IMR-90 (cell line): ENCODE data around the gene CTSC. TPM values are rescaled to one million over a fixed set of nuclear protein-coding genes. Genes with fewer than 3 reads are reported as not detected.

Source experiments
- ATAC-seq: fragments of 200-7000 bp; cut with Tn5 transposase; 2 replicates; pipeline ENCODE4 v1.9.1; 2020; ENCODE audit warnings: low read depth, mild to moderate bottlenecking, moderate library complexity
- BruUV-seq: library from RNA; stranded (reverse); fragments of 400-500 nt; replicated peaks from 2 replicates; lab custom pipeline; 2021; lab: Mats Ljungman, UMichigan
- CTCF ChIA-PET: fragments of 300-600 bp; formaldehyde crosslinking; extraction: SDS; loops from one replicate; lab custom pipeline; 2021; ENCODE audit warnings: antibody characterized with exemption; lab: Yijun Ruan, JAX
- POLR2A ChIA-PET: fragments of 300-600 bp; sonication (Branson Sonifier 250); formaldehyde crosslinking; loops from one replicate; lab custom pipeline; 2022; ENCODE audit warnings: antibody characterized with exemption; ENCODE audit not compliant: unreplicated experiment; lab: Charles Lee
- DNase-seq: peaks from one replicate; pipeline ENCODE4 v3.0.0; 2013
- H2AFZ ChIP-seq: replicated peaks from 2 replicates; pipeline ENCODE3; 2013; ENCODE audit warnings: low read length, mild to moderate bottlenecking; ENCODE audit not compliant: poor library complexity
- H2AK5ac ChIP-seq: 2 replicates; pipeline ENCODE4 v1.6.1; 2013; ENCODE audit warnings: low read depth, low read length, inconsistent platforms
- H2AK9ac ChIP-seq: replicated peaks from 2 replicates; pipeline ENCODE3; 2013; ENCODE audit warnings: mild to moderate bottlenecking, low read depth, low read length, moderate library complexity; ENCODE audit not compliant: poor library complexity
- H2BK120ac ChIP-seq: 2 replicates; pipeline ENCODE4 v1.6.1; 2013; ENCODE audit warnings: low read depth, low read length, inconsistent platforms
- H2BK15ac ChIP-seq: 3 replicates; pipeline ENCODE4 v1.6.1; 2013; ENCODE audit warnings: low read depth, low read length, inconsistent platforms
- H2BK20ac ChIP-seq: 2 replicates; pipeline ENCODE4 v1.6.1; 2013; ENCODE audit warnings: low read depth, mild to moderate bottlenecking, inconsistent platforms, low read length, moderate library complexity
- H2BK5ac ChIP-seq: 2 replicates; pipeline ENCODE4 v1.6.1; 2013; ENCODE audit warnings: mild to moderate bottlenecking, low read depth, low read length, inconsistent platforms; ENCODE audit not compliant: poor library complexity, severe bottlenecking
- H3K14ac ChIP-seq: replicated peaks from 2 replicates; pipeline ENCODE4 v1.6.1; 2013; ENCODE audit warnings: low read depth, low read length, inconsistent platforms
- H3K18ac ChIP-seq: 2 replicates; pipeline ENCODE4 v1.6.1; 2013; ENCODE audit warnings: low read depth, low read length, control low read depth
- H3K23ac ChIP-seq: 2 replicates; pipeline ENCODE4 v1.6.1; 2013; ENCODE audit warnings: low read depth, low read length, inconsistent platforms
- H3K27ac ChIP-seq: 2 replicates; pipeline ENCODE4 v1.5.1; 2013; ENCODE audit warnings: mild to moderate bottlenecking, control low read depth, low read length; ENCODE audit not compliant: insufficient read depth
- H3K27me3 ChIP-seq: 2 replicates; pipeline ENCODE4 v1.6.1; 2013; ENCODE audit warnings: low read length; ENCODE audit not compliant: control insufficient read depth, insufficient read depth
- H3K36me3 ChIP-seq: 2 replicates; pipeline ENCODE4 v1.6.1; 2013; ENCODE audit warnings: low read length, mixed read lengths; ENCODE audit not compliant: control insufficient read depth, insufficient read depth
- H3K4ac ChIP-seq: 2 replicates; pipeline ENCODE4 v1.6.1; 2013; ENCODE audit warnings: low read depth, low read length, inconsistent platforms
- H3K4me1 ChIP-seq: 2 replicates; pipeline ENCODE4 v1.6.1; 2013; ENCODE audit warnings: low read length, mixed read lengths; ENCODE audit not compliant: control insufficient read depth, insufficient read depth
- H3K4me2 ChIP-seq: 2 replicates; pipeline ENCODE4 v1.6.1; 2013; ENCODE audit warnings: low read depth, mild to moderate bottlenecking, control low read depth, low read length, moderate library complexity
- H3K4me3 ChIP-seq: 2 replicates; pipeline ENCODE4 v1.5.1; 2013; ENCODE audit warnings: low read depth, mild to moderate bottlenecking, control low read depth, low read length, moderate library complexity; ENCODE audit not compliant: insufficient read depth
- H3K56ac ChIP-seq: 2 replicates; pipeline ENCODE4 v1.6.1; 2013; ENCODE audit warnings: low read length, inconsistent platforms; ENCODE audit not compliant: insufficient read depth; ENCODE audit errors: extremely low read depth
- H3K79me1 ChIP-seq, 2 experiments: 2 replicates each; pipeline ENCODE4 v1.6.1; 2013; ENCODE audit warnings: low read length in 2 of 2, inconsistent platforms in 1 of 2, low read depth in 1 of 2
- H3K9ac ChIP-seq: 2 replicates; pipeline ENCODE4 v1.6.1; 2013; ENCODE audit warnings: low read depth, low read length, control low read depth
- H3K9me1 ChIP-seq: 2 replicates; pipeline ENCODE4 v1.6.1; 2013; ENCODE audit warnings: low read length, inconsistent platforms; ENCODE audit not compliant: insufficient read depth
- H3K9me3 ChIP-seq: 2 replicates; pipeline ENCODE4 v1.6.1; 2013; ENCODE audit warnings: low read length; ENCODE audit not compliant: control insufficient read depth, insufficient read depth
- H4K20me1 ChIP-seq: 2 replicates; pipeline ENCODE4 v1.6.1; 2013; ENCODE audit warnings: low read length, inconsistent platforms; ENCODE audit not compliant: insufficient read depth
- H4K5ac ChIP-seq: 2 replicates; pipeline ENCODE4 v1.6.1; 2013; ENCODE audit warnings: mild to moderate bottlenecking, low read depth, low read length, control low read depth
- H4K8ac ChIP-seq, 2 experiments: 2 replicates each; pipeline ENCODE4 v1.6.1; 2013; ENCODE audit warnings: low read depth in 2 of 2, low read length in 2 of 2, control low read depth in 1 of 2, inconsistent platforms in 1 of 2
- H4K91ac ChIP-seq: 2 replicates; pipeline ENCODE4 v1.6.1; 2013; ENCODE audit warnings: low read depth, low read length, inconsistent platforms; ENCODE audit not compliant: insufficient read depth
- CEBPB ChIP-seq: IDR thresholded peaks from 2 replicates; pipeline ENCODE4 v1.6.1; 2012; ENCODE audit warnings: low read depth, low read length, improper control_type of control experiment
- MAFK ChIP-seq: IDR thresholded peaks from 2 replicates; pipeline ENCODE4 v1.6.1; 2012; ENCODE audit warnings: low read depth, low read length, improper control_type of control experiment
- NFE2L2 ChIP-seq: fragments of 150-350 bp; IDR thresholded peaks from 2 replicates; pipeline ENCODE4 v1.6.1; 2016; ENCODE audit warnings: low read depth, mild to moderate bottlenecking, low read length
- RAD21 ChIP-seq: IDR thresholded peaks from 2 replicates; pipeline ENCODE4 v1.6.1; 2012; ENCODE audit warnings: low read length, improper control_type of control experiment
- WGBS, 2 experiments: methylation state at CpG; one replicate each; pipeline versions ENCODE4 v1.1.5 to v1.1.7; 2013; ENCODE audit warnings: missing lambda C conversion rate in 2 of 2; ENCODE audit not compliant: insufficient read length in 1 of 2; ENCODE audit errors: extremely low coverage in 2 of 2; 5-methylcytosine and 5-hydroxymethylcytosine counted together
- dilution Hi-C: fragments of 300-500 bp; cut with HindIII; formaldehyde crosslinking; loops from one replicate; pipeline ENCODE4 v1.14.3; 2018; ENCODE audit warnings: low sequenced_read_pairs; ENCODE audit not compliant: unreplicated experiment
- in situ Hi-C: fragments of 300-500 bp; cut with MboI; formaldehyde crosslinking; loops from 3 replicates; pipeline ENCODE4 v1.14.3; 2019; ENCODE audit warnings: low sequenced_read_pairs, inconsistent platforms, mixed read lengths
- intact Hi-C: fragments of 100-400 bp; cut with micrococcal nuclease; formaldehyde crosslinking; loops from 2 replicates; pipeline ENCODE4 v1.10.0; 2022
- polyA plus RNA-seq, 3 experiments: library from polyadenylated mRNA; depleted of rRNA; stranded (reverse); fragments of >200 nt; gene quantifications; 2 replicates each; pipeline ENCODE4 v1.2.3, GENCODE V29; 2012; ENCODE audit warnings: low replicate concordance in 1 of 3
- total RNA-seq: library from RNA; depleted of rRNA; stranded (reverse); fragments of >200 nt; gene quantifications from 2 replicates; pipeline ENCODE4 v1.2.3, GENCODE V29; 2012

CTSC gene
- total and polyA plus RNA-seq, 2 of the 4 experiments (the other 2 are of a cell fraction): 208 to 299 TPM

- Histone ChIP-seq H2AK9ac (no peak overlapping the region), H3K36me3 (no peaks in the 10 kb centered on the region), H2BK5ac (peak overlapping the region; percentile 62), H4K5ac (no peak overlapping the region), H3K56ac (no peak overlapping the region), H3K4me1 (peaks cover 3% of the 10 kb centered on the region), H3K27me3 (no peaks in the 10 kb centered on the region), H3K9ac (no peak overlapping the region), H4K91ac (no peak overlapping the region), H2BK15ac (no peak overlapping the region), H2BK20ac (no peak overlapping the region; the same call in 1 of the 2 replicates), H3K4ac (peak overlapping the region; percentile 14; the same call in 1 of the 2 replicates), H3K14ac (no peak overlapping the region), H2BK120ac (peak overlapping the region; percentile 39; the same call in 1 of the 2 replicates), H2AFZ (no peak overlapping the region), H3K9me1 (no peaks in the 10 kb centered on the region), H3K4me3 (no peak overlapping the region), H4K20me1 (no peaks in the 10 kb centered on the region), H3K9me3 (no peaks in the 10 kb centered on the region), H3K23ac (no peak overlapping the region), H3K4me2 (peak overlapping the region; percentile 10; the same call in 1 of the 2 replicates), H3K27ac (no peak overlapping the region; the same call in 1 of the 2 replicates), H3K18ac (peak overlapping the region; percentile 48; the same call in 1 of the 2 replicates), H3K79me1 (no peaks in the 10 kb centered on the region), H2AK5ac (no peak overlapping the region), H4K8ac (no peak overlapping the region; a peak in 1 of 4 replicates)
- DNase-seq: peak; percentile 27
- in situ Hi-C loops (no loop called here), intact Hi-C loops (no loop called here), dilution Hi-C loops (no loop called here)
- CTCF ChIA-PET: interaction anchor here (0.6 to 0.8 kb wide), 2 partner anchors 11 to 109 kb away, joined by 3 read pairs; no protein-coding TSS in a partner anchor
- peak; percentile 68 for ATAC-seq
- POLR2A ChIA-PET: interaction anchor here (0.5 kb wide), 1 partner anchor 15 kb away, joined by 3 read pairs; no protein-coding TSS in a partner anchor
- no TSS peak for BruUV-seq
- WGBS, 2 experiments: no CpG with 5 or more reads among the region's 3 CpGs
- TF ChIP-seq RAD21 (no peak), CEBPB (0 out of 2 replicates have a peak, but pooled peaks have one; percentile 5), MAFK (0 out of 2 replicates have a peak, but pooled peaks have one; percentile 5), NFE2L2 (peak; percentile 89)
Measured at GRCh38 chr11:88357323-88358039, 19.9 kb upstream of the CTSC start.
